ENCODE results near the gene SMC6.

Gene SMC6

GRCh38 chr2:17646838-17647701 is 106.5 kb downstream of the SMC6 start:
- Histone ChIP-seq H3K9ac (ENCODE audit: low read length) (no peak overlapping the region), H3K9me3 (ENCODE audit: control insufficient read depth, insufficient read depth, low read depth, low read length) (no peaks in the 10 kb centered on the region), H3K4me1 (ENCODE audit: control insufficient read depth, insufficient read depth, low read length) (peaks cover 21% of the 10 kb centered on the region; the same call in 1 of the 2 replicates), H3K27me3 (ENCODE audit: control insufficient read depth, insufficient read depth, low read length) (no peaks in the 10 kb centered on the region), H3K36me3 (ENCODE audit: control insufficient read depth, insufficient read depth, low read length) (peaks cover 13% of the 10 kb centered on the region; the same call in 1 of the 2 replicates), H3K4me3 (ENCODE audit: low read depth, low read length) (no peak overlapping the region), H3K27ac (ENCODE audit: low read depth, low read length) (no peak overlapping the region)

- Histone ChIP-seq H3K4me1 (ENCODE audit: control insufficient read depth, insufficient read depth, low read length) (peaks cover 21% of the 10 kb centered on the region; the same call in 1 of the 2 replicates), H3K36me3 (ENCODE audit: control insufficient read depth, insufficient read depth, low read length) (peaks cover 13% of the 10 kb centered on the region; the same call in 1 of the 2 replicates), H3K27me3 (ENCODE audit: control insufficient read depth, insufficient read depth, low read length) (no peaks in the 10 kb centered on the region), H3K4me3 (ENCODE audit: low read depth, low read length) (no peak overlapping the region), H3K27ac (ENCODE audit: low read depth, low read length) (no peak overlapping the region), H3K9ac (ENCODE audit: low read length) (no peak overlapping the region), H3K9me3 (ENCODE audit: control insufficient read depth, insufficient read depth, low read depth, low read length) (no peaks in the 10 kb centered on the region)
These were observed 107.5 kb downstream of the SMC6 start for GRCh38 chr2:17646081-17646554.

- peaks cover 13% of the 10 kb centered on the region; the same call in 1 of the 2 replicates for H3K36me3 ChIP-seq (ENCODE audit: control insufficient read depth, insufficient read depth, low read length)
- no peak overlapping the region for H3K27ac ChIP-seq (ENCODE audit: low read depth, low read length)
- H3K9me3 ChIP-seq (ENCODE audit: control insufficient read depth, insufficient read depth, low read depth, low read length), result no peaks in the 10 kb centered on the region
- H3K4me1 ChIP-seq (ENCODE audit: control insufficient read depth, insufficient read depth, low read length), result peaks cover 21% of the 10 kb centered on the region; the same call in 1 of the 2 replicates
- H3K9ac ChIP-seq (ENCODE audit: low read length), result no peak overlapping the region
- no peaks in the 10 kb centered on the region for H3K27me3 ChIP-seq (ENCODE audit: control insufficient read depth, insufficient read depth, low read length)
- no peak overlapping the region for H3K4me3 ChIP-seq (ENCODE audit: low read depth, low read length)
These were observed 108.5 kb downstream of the SMC6 start for GRCh38 chr2:17644997-17645720.

- no peaks in the 10 kb centered on the region for H3K36me3 ChIP-seq (ENCODE audit: control insufficient read depth, insufficient read depth, low read length)
- peaks cover 21% of the 10 kb centered on the region; the same call in 1 of the 2 replicates for H3K4me1 ChIP-seq (ENCODE audit: control insufficient read depth, insufficient read depth, low read length)
- no peak overlapping the region for H3K4me3 ChIP-seq (ENCODE audit: low read depth, low read length)
- H3K9ac ChIP-seq (ENCODE audit: low read length), result no peak overlapping the region
- no peak overlapping the region; the same call in 1 of the 2 replicates for H3K27ac ChIP-seq (ENCODE audit: low read depth, low read length)
- H3K9me3 ChIP-seq (ENCODE audit: control insufficient read depth, insufficient read depth, low read depth, low read length), result no peaks in the 10 kb centered on the region
- no peaks in the 10 kb centered on the region for H3K27me3 ChIP-seq (ENCODE audit: control insufficient read depth, insufficient read depth, low read length)
These were observed 110.5 kb downstream of the SMC6 start for GRCh38 chr2:17643031-17643615.

- Histone ChIP-seq H3K4me1 (ENCODE audit: control insufficient read depth, insufficient read depth, low read length) (peaks cover 29% of the 10 kb centered on the region; the same call in 1 of the 2 replicates), H3K9me3 (ENCODE audit: control insufficient read depth, insufficient read depth, low read depth, low read length) (no peaks in the 10 kb centered on the region), H3K4me3 (ENCODE audit: low read depth, low read length) (no peak overlapping the region), H3K9ac (ENCODE audit: low read length) (no peak overlapping the region), H3K27ac (ENCODE audit: low read depth, low read length) (no peak overlapping the region), H3K36me3 (ENCODE audit: control insufficient read depth, insufficient read depth, low read length) (no peaks in the 10 kb centered on the region), H3K27me3 (ENCODE audit: control insufficient read depth, insufficient read depth, low read length) (no peaks in the 10 kb centered on the region)
These were observed 113.2 kb downstream of the SMC6 start for GRCh38 chr2:17640406-17640805.

GRCh38 chr2:17638196-17638743 is 115.3 kb downstream of the SMC6 start:
- Histone ChIP-seq H3K4me3 (ENCODE audit: low read depth, low read length) (no peak overlapping the region), H3K9ac (ENCODE audit: low read length) (no peak overlapping the region), H3K9me3 (ENCODE audit: control insufficient read depth, insufficient read depth, low read depth, low read length) (no peaks in the 10 kb centered on the region), H3K27me3 (ENCODE audit: control insufficient read depth, insufficient read depth, low read length) (no peaks in the 10 kb centered on the region), H3K4me1 (ENCODE audit: control insufficient read depth, insufficient read depth, low read length) (peaks cover 14% of the 10 kb centered on the region; the same call in 1 of the 2 replicates), H3K27ac (ENCODE audit: low read depth, low read length) (no peak overlapping the region), H3K36me3 (ENCODE audit: control insufficient read depth, insufficient read depth, low read length) (no peaks in the 10 kb centered on the region)

- Histone ChIP-seq H3K27me3 (ENCODE audit: control insufficient read depth, insufficient read depth, low read length) (no peaks in the 10 kb centered on the region), H3K36me3 (ENCODE audit: control insufficient read depth, insufficient read depth, low read length) (no peaks in the 10 kb centered on the region), H3K27ac (ENCODE audit: low read depth, low read length) (no peak overlapping the region), H3K9ac (ENCODE audit: low read length) (no peak overlapping the region), H3K4me3 (ENCODE audit: low read depth, low read length) (no peak overlapping the region), H3K9me3 (ENCODE audit: control insufficient read depth, insufficient read depth, low read depth, low read length) (no peaks in the 10 kb centered on the region), H3K4me1 (ENCODE audit: control insufficient read depth, insufficient read depth, low read length) (peaks cover 8% of the 10 kb centered on the region; the same call in 1 of the 2 replicates)
These were observed 116.3 kb downstream of the SMC6 start for GRCh38 chr2:17637131-17637906.

GRCh38 chr2:17636257-17636656 is 117.4 kb downstream of the SMC6 start:
- H3K4me3 ChIP-seq (ENCODE audit: low read depth, low read length), result no peak overlapping the region
- H3K9me3 ChIP-seq (ENCODE audit: control insufficient read depth, insufficient read depth, low read depth, low read length), result no peaks in the 10 kb centered on the region
- H3K27ac ChIP-seq (ENCODE audit: low read depth, low read length), result no peak overlapping the region
- H3K27me3 ChIP-seq (ENCODE audit: control insufficient read depth, insufficient read depth, low read length), result no peaks in the 10 kb centered on the region
- H3K36me3 ChIP-seq (ENCODE audit: control insufficient read depth, insufficient read depth, low read length), result no peaks in the 10 kb centered on the region
- H3K9ac ChIP-seq (ENCODE audit: low read length), result no peak overlapping the region
- peaks cover 8% of the 10 kb centered on the region; the same call in 1 of the 2 replicates for H3K4me1 ChIP-seq (ENCODE audit: control insufficient read depth, insufficient read depth, low read length)

GRCh38 chr2:17634997-17635396 is 118.6 kb downstream of the SMC6 start:
- Histone ChIP-seq H3K36me3 (ENCODE audit: control insufficient read depth, insufficient read depth, low read length) (0 out of 2 replicates have a peak, but pooled peaks cover 3% of the 10 kb centered on the region), H3K9me3 (ENCODE audit: control insufficient read depth, insufficient read depth, low read depth, low read length) (peaks cover 3% of the 10 kb centered on the region), H3K4me3 (ENCODE audit: low read depth, low read length) (no peak overlapping the region), H3K4me1 (ENCODE audit: control insufficient read depth, insufficient read depth, low read length) (peaks cover 8% of the 10 kb centered on the region; the same call in 1 of the 2 replicates), H3K27me3 (ENCODE audit: control insufficient read depth, insufficient read depth, low read length) (no peaks in the 10 kb centered on the region), H3K9ac (ENCODE audit: low read length) (no peak overlapping the region), H3K27ac (ENCODE audit: low read depth, low read length) (no peak overlapping the region)

GRCh38 chr2:17630089-17630488 is 123.5 kb downstream of the SMC6 start:
- H3K27ac ChIP-seq (ENCODE audit: low read depth, low read length), result no peak overlapping the region
- peaks cover 12% of the 10 kb centered on the region for H3K9me3 ChIP-seq (ENCODE audit: control insufficient read depth, insufficient read depth, low read depth, low read length)
- H3K9ac ChIP-seq (ENCODE audit: low read length), result no peak overlapping the region
- peaks cover 6% of the 10 kb centered on the region; the same call in 1 of the 2 replicates for H3K4me1 ChIP-seq (ENCODE audit: control insufficient read depth, insufficient read depth, low read length)
- H3K36me3 ChIP-seq (ENCODE audit: control insufficient read depth, insufficient read depth, low read length), result 0 out of 2 replicates have a peak, but pooled peaks cover 4% of the 10 kb centered on the region
- H3K27me3 ChIP-seq (ENCODE audit: control insufficient read depth, insufficient read depth, low read length), result no peaks in the 10 kb centered on the region
- H3K4me3 ChIP-seq (ENCODE audit: low read depth, low read length), result no peak overlapping the region
